ENCODE data around the gene TPTE. TPM values are rescaled to one million over a fixed set of nuclear protein-coding genes. Genes with fewer than 3 reads are reported as not detected.
"Not testable (repeated sequence)": the region's sequence is repeated elsewhere in the genome, so short reads cannot be mapped to it uniquely, and the experiment has no call there.

The TPTE gene
- polyA plus RNA-seq, 3 donors from 2014 or later = not detected

- not testable (repeated sequence) for H3K27me3 Mint-ChIP-seq (ENCODE audit: low read depth in 3 of 3); DNase-seq; H3K27ac Mint-ChIP-seq; H3K4me1 Mint-ChIP-seq; H3K36me3 Mint-ChIP-seq; H3K4me3 Mint-ChIP-seq
- peaks cover 6 to 44% (median 36%) of the 10 kb centered on the region in 6 donors for H3K9me3 Mint-ChIP-seq
Observed at GRCh38 chr21:10570803-10571202, 49.4 kb downstream of the TPTE start.

GRCh38 chr21:10574531-10575310, 53.3 kb downstream of the TPTE start:
- H3K36me3 Mint-ChIP-seq; H3K4me1 Mint-ChIP-seq; H3K27ac Mint-ChIP-seq; DNase-seq; H3K4me3 Mint-ChIP-seq; H3K27me3 Mint-ChIP-seq (ENCODE audit: low read depth in 3 of 3): not testable (repeated sequence)
- peaks cover 23 to 40% (median 29%) of the 10 kb centered on the region in 6 donors for H3K9me3 Mint-ChIP-seq

DNA sequence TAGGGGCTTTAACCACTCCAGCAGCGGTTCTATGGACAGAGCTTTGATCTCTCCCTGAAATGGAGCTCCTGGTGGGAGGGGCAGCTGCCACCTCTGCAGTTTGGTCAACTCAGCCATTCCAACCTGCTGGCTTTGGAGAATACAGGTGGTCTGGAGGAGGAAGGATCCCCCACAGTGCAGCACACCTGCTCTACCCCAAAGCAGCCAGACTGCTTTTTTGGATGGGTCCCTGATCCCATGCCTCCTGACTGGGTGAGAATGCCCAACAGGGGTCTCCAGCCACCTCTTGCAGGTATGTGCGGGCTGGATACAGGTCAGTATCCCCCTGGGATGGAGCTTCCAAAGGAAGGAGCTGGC, 53.9 kb downstream of the TPTE start:
- DNase-seq = no peak
- Mint-ChIP-seq H3K27me3 (ENCODE audit: low read depth in 3 of 3) (no peaks in the 10 kb centered on the region), H3K9me3 (peaks cover 20 to 37% (median 27%) of the 10 kb centered on the region in 6 donors), H3K36me3 (peaks cover 0 to 4% (median 3%) of the 10 kb centered on the region in 3 donors), H3K4me1 (no peaks in the 10 kb centered on the region), H3K27ac (no peak overlapping the region), H3K4me3 (no peak overlapping the region)

- not testable (repeated sequence) for H3K27me3 Mint-ChIP-seq (ENCODE audit: low read depth in 3 of 3); DNase-seq; H3K27ac Mint-ChIP-seq; H3K4me1 Mint-ChIP-seq; H3K36me3 Mint-ChIP-seq; H3K4me3 Mint-ChIP-seq
- H3K9me3 Mint-ChIP-seq = peaks cover 20 to 34% (median 26%) of the 10 kb centered on the region in 6 donors
Observed at GRCh38 chr21:10578910-10579309, 57.5 kb downstream of the TPTE start.

GRCh38 chr21:10589115-10589514, 67.7 kb downstream of the TPTE start:
- DNase-seq; H3K36me3 Mint-ChIP-seq; H3K27me3 Mint-ChIP-seq (ENCODE audit: low read depth in 3 of 3); H3K4me3 Mint-ChIP-seq; H3K4me1 Mint-ChIP-seq; H3K27ac Mint-ChIP-seq: not testable (repeated sequence)
- peaks cover 11 to 15% (median 12%) of the 10 kb centered on the region in 6 donors for H3K9me3 Mint-ChIP-seq

DNA sequence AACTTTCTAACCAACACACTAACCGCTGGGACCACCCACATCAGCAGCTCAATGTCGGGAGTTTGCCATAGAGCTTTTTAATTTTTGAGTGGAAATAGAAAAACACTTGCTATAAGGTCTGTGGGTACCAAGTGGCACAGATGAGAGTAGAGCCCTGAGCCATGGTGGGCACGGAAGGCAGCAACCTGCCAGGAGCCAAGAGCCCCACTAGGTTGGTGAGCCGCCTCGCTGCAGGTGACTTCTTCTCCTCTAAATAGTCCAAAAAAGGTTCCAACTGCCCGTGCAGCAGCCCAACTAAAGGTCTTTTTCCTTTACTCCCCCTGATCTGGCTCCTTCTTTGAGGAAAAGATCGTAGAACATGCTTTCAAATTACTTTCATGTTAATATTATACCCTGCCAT, 85.7 kb downstream of the TPTE start:
- H3K4me1 Mint-ChIP-seq; H3K27ac Mint-ChIP-seq; H3K36me3 Mint-ChIP-seq; H3K27me3 Mint-ChIP-seq (ENCODE audit: low read depth in 3 of 3); H3K4me3 Mint-ChIP-seq; DNase-seq: not testable (repeated sequence)
- H3K9me3 Mint-ChIP-seq = peaks cover 0 to 14% (median 13%) of the 10 kb centered on the region in 6 donors

DNA sequence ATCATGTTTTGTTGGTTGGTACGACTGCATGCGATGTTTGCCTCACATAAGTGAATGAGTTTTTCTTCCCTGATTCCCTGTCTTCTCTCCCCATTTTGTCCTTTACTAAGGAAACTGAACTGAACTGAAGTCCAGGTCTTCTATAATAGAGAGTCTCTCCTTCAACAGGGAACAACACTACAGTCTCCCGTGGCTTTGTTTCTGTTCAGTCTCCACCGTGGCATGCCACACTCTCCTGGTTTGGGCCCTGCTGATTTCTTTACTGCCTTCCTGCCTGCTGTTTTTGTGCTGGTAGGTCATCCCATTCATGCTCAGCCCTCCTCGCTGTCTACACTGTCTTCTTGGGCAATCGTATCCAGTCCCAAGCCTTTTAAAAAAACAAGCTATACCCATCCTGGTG, 92.9 kb downstream of the TPTE start:
- H3K9me3 Mint-ChIP-seq = peaks cover 7 to 11% (median 9%) of the 10 kb centered on the region in 6 donors
- not testable (repeated sequence) for H3K36me3 Mint-ChIP-seq; H3K27me3 Mint-ChIP-seq (ENCODE audit: low read depth in 3 of 3); DNase-seq; H3K27ac Mint-ChIP-seq; H3K4me1 Mint-ChIP-seq; H3K4me3 Mint-ChIP-seq

- H3K4me1 Mint-ChIP-seq; H3K4me3 Mint-ChIP-seq; H3K27ac Mint-ChIP-seq; H3K36me3 Mint-ChIP-seq; H3K27me3 Mint-ChIP-seq (ENCODE audit: low read depth in 3 of 3); DNase-seq: not testable (repeated sequence)
- peaks cover 8 to 16% (median 12%) of the 10 kb centered on the region in 6 donors for H3K9me3 Mint-ChIP-seq
Observed at GRCh38 chr21:10616061-10616460, 94.7 kb downstream of the TPTE start.

- Mint-ChIP-seq H3K27ac (no peak overlapping the region), H3K9me3 (peaks cover 8 to 16% (median 12%) of the 10 kb centered on the region in 6 donors), H3K27me3 (ENCODE audit: low read depth in 3 of 3) (no peaks in the 10 kb centered on the region), H3K4me3 (no peak overlapping the region), H3K36me3 (no peaks in the 10 kb centered on the region), H3K4me1 (no peaks in the 10 kb centered on the region)
- DNase-seq = no peak
Observed at GRCh38 chr21:10616535-10616934, 95.2 kb downstream of the TPTE start.

DNA sequence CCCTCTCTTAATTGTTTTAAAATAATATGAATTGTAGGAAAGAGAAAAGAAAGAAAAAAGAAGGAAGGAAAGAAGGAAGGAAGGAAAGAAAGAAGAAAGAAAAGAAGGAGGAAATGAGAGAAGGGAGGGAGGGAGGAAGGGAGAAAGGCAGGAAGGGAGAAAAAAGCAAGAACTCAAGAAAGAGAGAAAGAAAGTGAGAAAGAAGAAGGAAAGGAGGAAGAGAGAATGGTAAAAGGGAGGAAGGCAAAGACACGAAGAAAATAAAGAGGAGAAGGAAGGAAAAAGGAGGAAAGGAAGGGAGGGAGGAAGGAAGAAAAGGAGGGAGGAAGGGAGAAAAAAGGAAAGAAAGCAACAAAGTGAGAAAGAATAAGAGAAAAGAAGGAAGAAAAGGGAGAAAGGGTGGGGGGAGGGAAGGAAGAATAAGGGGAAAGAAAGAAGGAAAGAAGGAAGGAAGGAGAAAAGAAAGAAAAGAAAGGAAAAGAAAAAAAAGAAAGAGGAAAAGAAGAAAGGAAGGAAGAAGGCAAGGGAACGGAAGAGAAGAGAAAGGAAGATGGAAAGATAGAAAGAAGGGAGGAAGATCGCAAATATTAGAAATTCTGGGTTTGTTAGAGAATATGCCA, 95.9 kb downstream of the TPTE start:
- H3K9me3 Mint-ChIP-seq = peaks cover 8 to 16% (median 12%) of the 10 kb centered on the region in 6 donors
- H3K27me3 Mint-ChIP-seq (ENCODE audit: low read depth in 3 of 3); H3K27ac Mint-ChIP-seq; H3K4me1 Mint-ChIP-seq; H3K36me3 Mint-ChIP-seq; DNase-seq; H3K4me3 Mint-ChIP-seq: not testable (repeated sequence)

DNA sequence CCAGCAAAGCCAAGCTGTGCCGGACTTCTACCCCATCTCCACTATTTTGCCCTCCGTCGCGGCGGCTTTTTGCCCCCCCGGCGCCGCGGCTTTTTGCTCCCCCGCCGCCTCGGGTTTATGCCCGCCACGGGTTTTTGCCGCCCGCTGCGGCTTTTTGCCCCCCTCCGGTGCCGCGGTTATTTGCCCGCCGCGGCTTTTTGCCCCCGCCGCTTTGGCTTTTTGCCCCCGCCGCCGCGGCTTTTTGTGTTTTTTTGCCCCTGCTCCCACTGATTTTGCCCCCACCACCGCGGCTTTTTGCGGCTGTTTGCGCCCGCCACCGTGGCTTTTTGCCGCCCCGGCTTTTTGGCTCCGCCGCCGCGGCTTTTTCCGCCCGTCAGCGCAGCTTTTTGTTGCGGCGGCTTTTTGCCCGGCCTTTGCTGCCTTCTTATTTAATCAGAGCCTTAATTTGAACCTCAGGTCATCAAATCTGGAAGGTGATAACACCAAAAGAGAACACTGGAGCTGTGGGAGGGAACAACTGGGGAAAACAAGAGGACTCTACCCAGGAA, 106.0 kb downstream of the TPTE start:
- Mint-ChIP-seq H3K9me3 (peaks cover 0 to 2% (median 0%) of the 10 kb centered on the region in 6 donors), H3K36me3 (no peaks in the 10 kb centered on the region), H3K4me3 (no peak overlapping the region), H3K4me1 (no peaks in the 10 kb centered on the region), H3K27me3 (ENCODE audit: low read depth in 3 of 3) (no peaks in the 10 kb centered on the region), H3K27ac (no peak overlapping the region)
- DNase-seq = no peak

DNA sequence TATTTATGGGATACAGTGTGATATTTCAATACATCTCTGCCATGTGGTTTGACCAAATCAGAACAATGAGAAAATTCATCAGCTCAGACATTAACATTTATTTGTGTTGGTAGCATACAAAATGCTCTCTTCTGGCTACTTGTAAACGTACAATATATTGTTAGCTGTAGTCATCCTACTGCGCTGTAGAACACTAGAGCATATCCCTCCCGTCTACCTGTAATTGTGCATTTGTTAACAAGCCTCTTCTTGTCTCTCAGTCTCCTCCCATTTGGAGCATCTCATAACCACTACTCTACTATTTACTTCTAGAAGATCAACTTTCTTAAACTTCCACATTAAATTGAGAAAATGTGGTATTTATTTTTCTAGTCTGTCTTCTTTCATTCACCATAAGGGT, 107.9 kb downstream of the TPTE start:
- not testable (repeated sequence) for H3K27me3 Mint-ChIP-seq (ENCODE audit: low read depth in 3 of 3); H3K4me3 Mint-ChIP-seq; H3K4me1 Mint-ChIP-seq; H3K9me3 Mint-ChIP-seq; DNase-seq; H3K27ac Mint-ChIP-seq; H3K36me3 Mint-ChIP-seq

- H3K4me3 Mint-ChIP-seq; H3K27me3 Mint-ChIP-seq (ENCODE audit: low read depth in 3 of 3); DNase-seq; H3K36me3 Mint-ChIP-seq; H3K4me1 Mint-ChIP-seq; H3K27ac Mint-ChIP-seq; H3K9me3 Mint-ChIP-seq: not testable (repeated sequence)
Observed at GRCh38 chr21:10630829-10631228, 109.4 kb downstream of the TPTE start.

DNA sequence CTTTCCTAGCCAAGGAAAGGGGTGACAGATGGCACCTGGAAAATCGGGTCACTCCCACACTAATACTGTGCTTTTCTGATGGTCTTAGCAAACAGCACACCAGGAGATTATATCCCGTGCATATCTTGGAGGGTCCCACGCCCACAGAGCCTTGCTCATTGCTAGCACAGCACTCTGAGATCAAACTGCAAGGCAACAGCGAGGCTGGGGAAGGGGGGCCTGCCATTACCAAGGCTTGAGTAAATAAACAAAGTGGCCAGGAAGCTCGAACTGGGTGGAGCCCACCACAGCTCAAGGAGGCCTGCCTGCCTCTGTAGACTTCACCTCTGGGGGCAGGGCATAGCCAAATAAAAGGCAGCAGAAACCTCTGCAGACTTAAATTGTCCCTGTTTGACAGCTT, 109.9 kb downstream of the TPTE start:
- not testable (repeated sequence) for DNase-seq; H3K27me3 Mint-ChIP-seq (ENCODE audit: low read depth in 3 of 3); H3K9me3 Mint-ChIP-seq; H3K4me1 Mint-ChIP-seq; H3K27ac Mint-ChIP-seq; H3K4me3 Mint-ChIP-seq; H3K36me3 Mint-ChIP-seq

- not testable (repeated sequence) for DNase-seq; H3K4me3 Mint-ChIP-seq; H3K36me3 Mint-ChIP-seq; H3K4me1 Mint-ChIP-seq; H3K27ac Mint-ChIP-seq; H3K9me3 Mint-ChIP-seq; H3K27me3 Mint-ChIP-seq (ENCODE audit: low read depth in 3 of 3)
Observed at GRCh38 chr21:10638144-10638543, 116.8 kb downstream of the TPTE start.
